ENCODE data around the gene ZNF236. TPM values are rescaled to one million over a fixed set of nuclear protein-coding genes. Genes with fewer than 3 reads are reported as not detected.

The ZNF236 gene
- total and polyA plus RNA-seq, 2 donors (not counting 1 experiment from before 2014, with no cell fraction given), result 8.9 to 39.5 TPM

- CTCF ChIA-PET, result interaction anchor here (2.1 to 7.6 kb wide), 9 partner anchors 11 to 209 kb away, joined by 6 to 167 read pairs (median 35); no protein-coding TSS in a partner anchor
- H3K4me2 ChIP-seq (replicated peaks; ENCODE audit: low read depth, low read length, poor library complexity, severe bottlenecking), result no peak overlapping the region
- H3K4me3 Mint-ChIP-seq, result no peak overlapping the region
Observed at GRCh38 chr18:77001979-77002378, 179.6 kb downstream of the ZNF236 start.

GRCh38 chr18:77002496-77002895 is 180.1 kb downstream of the ZNF236 start:
- ATAC-seq (ENCODE audit: low read depth) (no peak), DNase-seq (no peak)
- no peak overlapping the region for H3K4me3 ChIP-seq (ENCODE audit: control extremely low read depth in 1 of 5, extremely low read depth in 1 of 5, insufficient read depth in 1 of 5, low read depth in 2 of 5, low read length in 4 of 5)
- Mint-ChIP-seq H3K4me3 (no peak overlapping the region), H3K9me3 (ENCODE audit: insufficient read depth) (no peaks in the 10 kb centered on the region), H3K27ac (peak overlapping the region; percentile 1), H3K4me1 (peaks cover 23% of the 10 kb centered on the region), H3K27me3 (no peaks in the 10 kb centered on the region)
- intact Hi-C loops (cut with micrococcal nuclease), result no loop called here
- H2AFZ ChIP-seq (ENCODE audit: insufficient read depth, low read depth, low read length, poor library complexity, severe bottlenecking), result no peak overlapping the region
- no peak overlapping the region for H3K27ac ChIP-seq (ENCODE audit: low read length in 2 of 2)
- no peaks in the 10 kb centered on the region for H3K79me2 ChIP-seq (ENCODE audit: control insufficient read depth, insufficient read depth, low read length)
- ChIA-PET CTCF (interaction anchor here (0.7 to 7.6 kb wide), 9 partner anchors 8 to 213 kb away, joined by 3 to 167 read pairs (median 4); no protein-coding TSS in a partner anchor), POLR2A (no interaction called here)
- no peaks in the 10 kb centered on the region for H3K9me3 ChIP-seq (ENCODE audit: control extremely low read depth in 1 of 3, control insufficient read depth in 2 of 3, insufficient read depth in 1 of 3, low read length in 2 of 3)
- TF ChIP-seq CTCF (IDR thresholded peaks at IDR 0.05), result no peak
- TF ChIP-seq EZH2 (IDR thresholded peaks at IDR 0.05; ENCODE audit: borderline replicate concordance, insufficient read depth, low read depth, low read length, poor library complexity, severe bottlenecking), result no peak
- H3K4me2 ChIP-seq (replicated peaks; ENCODE audit: low read depth, low read length, poor library complexity, severe bottlenecking), result no peak overlapping the region
- H3K27me3 ChIP-seq (replicated peaks in 1 of 4; ENCODE audit: control extremely low read depth in 1 of 4, control insufficient read depth in 3 of 4, insufficient read depth in 4 of 4, low read length in 3 of 4), result no peaks in the 10 kb centered on the region
- H3K36me3 ChIP-seq (replicated peaks in 1 of 2; ENCODE audit: control extremely low read depth in 1 of 2, control insufficient read depth in 1 of 2, extremely low read depth in 1 of 2, insufficient read depth in 2 of 2, low read length in 1 of 2), result no peaks in the 10 kb centered on the region
- 92% methylated on average over 6 of the region's 10 CpGs for WGBS (ENCODE audit: insufficient coverage)
- H3K4me1 ChIP-seq (ENCODE audit: control insufficient read depth in 2 of 2, insufficient read depth in 2 of 2, low read length in 2 of 2), result peaks cover 12 to 19% of the 10 kb centered on the region in 2 donors
- H4K20me1 ChIP-seq (ENCODE audit: control insufficient read depth, insufficient read depth, low read length, poor library complexity, severe bottlenecking), result no peaks in the 10 kb centered on the region
- no peak overlapping the region for H3K9ac ChIP-seq (ENCODE audit: low read length)

More at GRCh38 chr18:77001979-77002378, 179.6 kb downstream of the ZNF236 start:
- Histone ChIP-seq H3K27me3 (replicated peaks in 1 of 4; ENCODE audit: control extremely low read depth in 1 of 4, control insufficient read depth in 3 of 4, insufficient read depth in 4 of 4, low read length in 3 of 4) (no peaks in the 10 kb centered on the region), H3K27ac (ENCODE audit: low read length in 2 of 2) (no peak overlapping the region), H2AFZ (ENCODE audit: insufficient read depth, low read depth, low read length, poor library complexity, severe bottlenecking) (no peak overlapping the region), H4K20me1 (ENCODE audit: control insufficient read depth, insufficient read depth, low read length, poor library complexity, severe bottlenecking) (no peaks in the 10 kb centered on the region), H3K4me1 (ENCODE audit: control insufficient read depth in 2 of 2, insufficient read depth in 2 of 2, low read length in 2 of 2) (peaks cover 12 to 19% of the 10 kb centered on the region in 2 donors), H3K36me3 (replicated peaks in 1 of 2; ENCODE audit: control extremely low read depth in 1 of 2, control insufficient read depth in 1 of 2, extremely low read depth in 1 of 2, insufficient read depth in 2 of 2, low read length in 1 of 2) (no peaks in the 10 kb centered on the region), H3K9me3 (ENCODE audit: control extremely low read depth in 1 of 3, control insufficient read depth in 2 of 3, insufficient read depth in 1 of 3, low read length in 2 of 3) (no peaks in the 10 kb centered on the region), H3K79me2 (ENCODE audit: control insufficient read depth, insufficient read depth, low read length) (no peaks in the 10 kb centered on the region), H3K4me3 (ENCODE audit: control extremely low read depth in 1 of 5, extremely low read depth in 1 of 5, insufficient read depth in 1 of 5, low read depth in 2 of 5, low read length in 4 of 5) (no peak overlapping the region), H3K9ac (ENCODE audit: low read length) (no peak overlapping the region)
- intact Hi-C loops (cut with micrococcal nuclease), result no loop called here
- WGBS (ENCODE audit: insufficient coverage), result 92% methylated on average over 6 of the region's 7 CpGs
- TF ChIP-seq CTCF (IDR thresholded peaks at IDR 0.05), result no peak
- no peak for TF ChIP-seq EZH2 (IDR thresholded peaks at IDR 0.05; ENCODE audit: borderline replicate concordance, insufficient read depth, low read depth, low read length, poor library complexity, severe bottlenecking)
- H3K27ac Mint-ChIP-seq, result peak overlapping the region; percentile 1
- H3K4me1 Mint-ChIP-seq, result peaks cover 22% of the 10 kb centered on the region
- POLR2A ChIA-PET, result no interaction called here
- DNase-seq (no peak), ATAC-seq (ENCODE audit: low read depth) (no peak)
- no peaks in the 10 kb centered on the region for H3K9me3 Mint-ChIP-seq (ENCODE audit: insufficient read depth)
- no peaks in the 10 kb centered on the region for H3K27me3 Mint-ChIP-seq
